ENCODE results near the gene MYH8.

DNA sequence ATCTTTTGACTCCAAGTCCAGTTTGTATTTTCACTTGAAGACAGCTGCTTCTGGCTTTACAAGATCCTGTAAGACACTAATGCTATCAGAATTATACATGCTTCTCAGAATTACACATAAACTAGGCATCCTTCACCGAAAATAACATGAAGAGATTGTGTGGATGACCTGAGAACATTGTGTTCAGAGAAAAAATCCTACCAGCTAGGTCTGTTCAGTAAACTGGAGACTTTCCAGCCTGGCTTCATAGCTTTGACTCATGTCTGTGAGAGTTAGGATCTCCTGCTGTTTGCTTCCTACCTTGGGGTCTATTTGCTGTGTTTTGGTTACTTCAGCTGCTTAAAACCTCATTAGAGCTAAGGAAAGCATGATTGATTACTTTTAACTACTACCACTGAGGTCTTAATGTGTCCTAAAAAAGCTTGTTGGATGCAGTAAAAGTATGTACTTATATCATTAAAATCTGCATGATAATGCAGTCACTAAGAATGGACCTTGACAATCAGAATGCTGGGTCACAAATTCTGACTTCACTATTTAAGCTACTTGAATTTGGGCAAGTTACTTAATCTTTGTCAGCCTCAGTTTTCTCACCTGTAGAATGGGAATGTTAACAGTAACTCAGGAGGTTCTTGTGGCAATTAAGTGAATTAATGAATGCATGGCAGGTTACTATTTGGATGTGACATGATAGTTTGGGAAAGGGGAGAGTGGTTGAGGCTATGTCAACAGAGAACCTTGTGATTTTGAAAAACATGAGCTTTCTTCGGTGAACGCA, 40.9 kb downstream of the MYH8 start:
- TF ChIP-seq CTCF (IDR thresholded peaks at IDR 0.05; ENCODE audit: insufficient read depth, low read depth, low read length) (no peak), EZH2 (IDR thresholded peaks at IDR 0.05; ENCODE audit: insufficient read depth, low read length) (no peak)
